Loucy (cell line): ENCODE data around the gene TMEM134.

ENCODE experiments used
- CTCF ChIP-seq: fragments of 200-600 bp; sonication (generic); conservative IDR thresholded peaks from 2 replicates; pipeline ENCODE4 v1.5.1; 2014; ENCODE audit warnings: mild to moderate bottlenecking, antibody characterized with exemption, low read length
- EZH2phosphoT487 ChIP-seq: fragments of 200-600 bp; IDR thresholded peaks from 2 replicates; pipeline ENCODE4 v1.6.1; 2018; ENCODE audit warnings: antibody characterized with exemption, mild to moderate bottlenecking, moderate library complexity, borderline replicate concordance

- TF ChIP-seq CTCF (no peak), EZH2phosphoT487 (no peak)
These were observed 56.4 kb downstream of the TMEM134 start for GRCh38 chr11:67412495-67413179.
